Heart left ventricle (tissue), 13 donors: ENCODE results near the gene PTGFRN.

Experiments used
- POLR2A ChIP-seq, 2 donors: fragments of 450-650 bp; IDR thresholded peaks; one replicate each; pipeline ENCODE4 v1.6.1; 2017; ENCODE audit warnings: antibody characterized with exemption in 2 of 2, mild to moderate bottlenecking in 2 of 2, moderate library complexity in 2 of 2
- TF ChIP-seq, protein P1 (sequence below), 12 donors: fragments of 200-600 bp; sonication (generic) in 4 of 12; IDR thresholded peaks; one replicate each; pipeline versions ENCODE4 v1.5.0 to v1.8.0; 2018 to 2022; ENCODE audit warnings: antibody characterized with exemption in 12 of 12, mild to moderate bottlenecking in 5 of 12
- donor health status: ischemic (EF 13 %, LVEDD 7.1; RV severe dilation, severe dysfunction).
- donor health status: DM: no; HTN: yes; CAD: no.
- donor health status: DM: no; HTN: no; CAD: no.
- donor health status: ischemic (EF 25% LVEDD 6.9; RV normal size, moderate dysfunction).
- donor health status: ischemic (EF 25% LVEDD 5.7; RV mildly dilated, moderate dysfunction).
- donor health status: ischemic (EF 35%, LVEDD 5.7; RV mildly dilated, moderate dysfunction).
- donor health status: nonischemic (EF 11% LVEDD 7.7; RV severe dilation, severe dysfunction).
- donor health status: DM: yes; HTN: yes; CAD: no.
- donor health status: PGD.
- donor health status: ischemic (EF 29% LVEDD 5.4; RV normal size, mild dysfunction).
- donor health status: nonischemic (EF 23%, LVEDD 6.1; RV moderate dilation, normal function).

DNA sequence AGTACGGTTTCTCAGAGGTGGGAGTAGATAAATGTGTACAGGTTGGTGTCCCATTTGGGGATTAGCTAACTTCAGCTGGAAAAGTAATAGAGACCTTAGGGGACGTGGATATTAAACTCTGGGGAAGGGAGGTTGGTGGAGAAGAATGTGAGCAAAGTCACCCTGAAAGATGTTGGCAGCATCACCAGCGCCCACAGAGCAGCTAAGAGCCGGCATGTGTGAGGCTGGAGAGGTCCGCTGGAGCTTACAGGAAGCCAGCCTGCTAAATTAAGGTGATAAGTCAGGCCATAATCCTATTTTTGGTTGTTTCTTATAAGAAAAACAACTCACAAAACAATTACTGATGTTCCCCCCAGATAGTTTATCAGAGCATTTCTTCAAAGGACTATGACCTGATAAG, 12.2 kb downstream of the PTGFRN start:
- TF ChIP-seq, protein P1, sequence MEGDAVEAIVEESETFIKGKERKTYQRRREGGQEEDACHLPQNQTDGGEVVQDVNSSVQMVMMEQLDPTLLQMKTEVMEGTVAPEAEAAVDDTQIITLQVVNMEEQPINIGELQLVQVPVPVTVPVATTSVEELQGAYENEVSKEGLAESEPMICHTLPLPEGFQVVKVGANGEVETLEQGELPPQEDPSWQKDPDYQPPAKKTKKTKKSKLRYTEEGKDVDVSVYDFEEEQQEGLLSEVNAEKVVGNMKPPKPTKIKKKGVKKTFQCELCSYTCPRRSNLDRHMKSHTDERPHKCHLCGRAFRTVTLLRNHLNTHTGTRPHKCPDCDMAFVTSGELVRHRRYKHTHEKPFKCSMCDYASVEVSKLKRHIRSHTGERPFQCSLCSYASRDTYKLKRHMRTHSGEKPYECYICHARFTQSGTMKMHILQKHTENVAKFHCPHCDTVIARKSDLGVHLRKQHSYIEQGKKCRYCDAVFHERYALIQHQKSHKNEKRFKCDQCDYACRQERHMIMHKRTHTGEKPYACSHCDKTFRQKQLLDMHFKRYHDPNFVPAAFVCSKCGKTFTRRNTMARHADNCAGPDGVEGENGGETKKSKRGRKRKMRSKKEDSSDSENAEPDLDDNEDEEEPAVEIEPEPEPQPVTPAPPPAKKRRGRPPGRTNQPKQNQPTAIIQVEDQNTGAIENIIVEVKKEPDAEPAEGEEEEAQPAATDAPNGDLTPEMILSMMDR (IDR thresholded peaks at IDR 0.05): no peak
- no peak for TF ChIP-seq POLR2A (IDR thresholded peaks at IDR 0.05)
